Stimulated activated CD4-positive, alpha-beta T cell treated with anti-CD3 and anti-CD28 coated beads, Interleukin-12 subunit alpha, Interleukin-12 subunit beta, amount 100 ng/mL, for 24 hours (primary cell): ENCODE data around the gene SLC44A1.

ENCODE experiments used
- DNase-seq, 2 experiments: peaks; one replicate each; pipeline ENCODE4 v3.0.0-alpha.2; 2020; ENCODE audit warnings: low read depth in 2 of 2

The SLC44A1 gene

GRCh38 chr9:105244003-105244733 is at the start of gene SLC44A1:
Gene SLC44A1 (plus strand): TSS chr9:105244651. CDS start chr9:105244869, 218 bp downstream.
- DNase-seq, result peak; percentile 88 to 92

GRCh38 chr9:105195259-105195658 is 49.2 kb upstream of the SLC44A1 start:
- no peak for DNase-seq

- no peak for DNase-seq
Observed at GRCh38 chr9:105198023-105198422, 46.4 kb upstream of the SLC44A1 start.

GRCh38 chr9:105198865-105199264 is 45.6 kb upstream of the SLC44A1 start:
- no peak for DNase-seq

GRCh38 chr9:105204416-105204815 is 40.0 kb upstream of the SLC44A1 start:
- DNase-seq, result no peak

- no peak for DNase-seq
Observed at GRCh38 chr9:105205787-105206495, 38.5 kb upstream of the SLC44A1 start.

- DNase-seq, result no peak
Observed at GRCh38 chr9:105206496-105206820, 38.0 kb upstream of the SLC44A1 start.

- DNase-seq, result no peak
Observed at GRCh38 chr9:105206821-105207699, 37.4 kb upstream of the SLC44A1 start.

GRCh38 chr9:105216440-105217178 is 27.8 kb upstream of the SLC44A1 start:
- no peak for DNase-seq

- no peak for DNase-seq
Observed at GRCh38 chr9:105218673-105219072, 25.8 kb upstream of the SLC44A1 start.

- no peak for DNase-seq
Observed at GRCh38 chr9:105219291-105219805, 25.1 kb upstream of the SLC44A1 start.

- no peak for DNase-seq
Observed at GRCh38 chr9:105220451-105220850, 24.0 kb upstream of the SLC44A1 start.

- no peak for DNase-seq
Observed at GRCh38 chr9:105223544-105224140, 20.8 kb upstream of the SLC44A1 start.

- DNase-seq, result no peak
Observed at GRCh38 chr9:105226055-105226454, 18.4 kb upstream of the SLC44A1 start.

- no peak for DNase-seq
Observed at GRCh38 chr9:105232207-105232606, 12.2 kb upstream of the SLC44A1 start.

GRCh38 chr9:105233873-105234272 is 10.6 kb upstream of the SLC44A1 start:
- DNase-seq, result no peak

GRCh38 chr9:105236261-105236660 is 8.2 kb upstream of the SLC44A1 start:
- no peak for DNase-seq

GRCh38 chr9:105237246-105237645 is 7.2 kb upstream of the SLC44A1 start:
- DNase-seq, result no peak

- DNase-seq, result no peak
Observed at GRCh38 chr9:105238302-105238701, 6.1 kb upstream of the SLC44A1 start.

- DNase-seq, result no peak
Observed at GRCh38 chr9:105241356-105242043, 3.0 kb upstream of the SLC44A1 start.
